Kidney glomerular epithelial cell (primary cell): ENCODE results near the gene PRDM16.

Source experiments
- DNase-seq: peaks from one replicate; lab custom pipeline; 2025; lab: John Stamatoyannopoulos, UW

PRDM16 gene

GRCh38 chr1:3103967-3104677 is 35.1 kb downstream of the PRDM16 start:
- DNase-seq = no peak

- no peak for DNase-seq
Observed at GRCh38 chr1:3105167-3105863, 36.3 kb downstream of the PRDM16 start.

- no peak for DNase-seq
Observed at GRCh38 chr1:3106216-3106615, 37.2 kb downstream of the PRDM16 start.

GRCh38 chr1:3107201-3107600 is 38.2 kb downstream of the PRDM16 start:
- DNase-seq = no peak

GRCh38 chr1:3109355-3109754 is 40.4 kb downstream of the PRDM16 start:
- DNase-seq = no peak

- DNase-seq = no peak
Observed at GRCh38 chr1:3111348-3112021, 42.5 kb downstream of the PRDM16 start.

GRCh38 chr1:3112526-3112925 is 43.5 kb downstream of the PRDM16 start:
- no peak for DNase-seq

GRCh38 chr1:3113047-3113740 is 44.2 kb downstream of the PRDM16 start:
- DNase-seq = no peak

GRCh38 chr1:3113741-3114056 is 44.7 kb downstream of the PRDM16 start:
- DNase-seq = no peak

- no peak for DNase-seq
Observed at GRCh38 chr1:3114131-3114744, 45.2 kb downstream of the PRDM16 start.

- DNase-seq = no peak
Observed at GRCh38 chr1:3114846-3115245, 45.8 kb downstream of the PRDM16 start.

GRCh38 chr1:3115275-3116149 is 46.5 kb downstream of the PRDM16 start:
- no peak for DNase-seq

- no peak for DNase-seq
Observed at GRCh38 chr1:3116150-3116510, 47.1 kb downstream of the PRDM16 start.

GRCh38 chr1:3116560-3116959 is 47.6 kb downstream of the PRDM16 start:
- no peak for DNase-seq

- no peak for DNase-seq
Observed at GRCh38 chr1:3117879-3118278, 48.9 kb downstream of the PRDM16 start.

- no peak for DNase-seq
Observed at GRCh38 chr1:3119061-3119460, 50.1 kb downstream of the PRDM16 start.

GRCh38 chr1:3119725-3120124 is 50.7 kb downstream of the PRDM16 start:
- DNase-seq = no peak

GRCh38 chr1:3120140-3120539 is 51.1 kb downstream of the PRDM16 start:
- DNase-seq = no peak

- no peak for DNase-seq
Observed at GRCh38 chr1:3120994-3121393, 52.0 kb downstream of the PRDM16 start.

GRCh38 chr1:3121401-3122210 is 52.6 kb downstream of the PRDM16 start:
- DNase-seq = no peak

GRCh38 chr1:3122311-3122710 is 53.3 kb downstream of the PRDM16 start:
- no peak for DNase-seq
